Measurements from ENCODE around the gene TBX10. TPM values are rescaled to one million over a fixed set of nuclear protein-coding genes. Genes with fewer than 3 reads are reported as not detected.
A peak's percentile ranks its signal among the peaks of the same experiment; 100 is the strongest.

Gene TBX10
- total and polyA plus RNA-seq, 9 donors = not detected

DNA sequence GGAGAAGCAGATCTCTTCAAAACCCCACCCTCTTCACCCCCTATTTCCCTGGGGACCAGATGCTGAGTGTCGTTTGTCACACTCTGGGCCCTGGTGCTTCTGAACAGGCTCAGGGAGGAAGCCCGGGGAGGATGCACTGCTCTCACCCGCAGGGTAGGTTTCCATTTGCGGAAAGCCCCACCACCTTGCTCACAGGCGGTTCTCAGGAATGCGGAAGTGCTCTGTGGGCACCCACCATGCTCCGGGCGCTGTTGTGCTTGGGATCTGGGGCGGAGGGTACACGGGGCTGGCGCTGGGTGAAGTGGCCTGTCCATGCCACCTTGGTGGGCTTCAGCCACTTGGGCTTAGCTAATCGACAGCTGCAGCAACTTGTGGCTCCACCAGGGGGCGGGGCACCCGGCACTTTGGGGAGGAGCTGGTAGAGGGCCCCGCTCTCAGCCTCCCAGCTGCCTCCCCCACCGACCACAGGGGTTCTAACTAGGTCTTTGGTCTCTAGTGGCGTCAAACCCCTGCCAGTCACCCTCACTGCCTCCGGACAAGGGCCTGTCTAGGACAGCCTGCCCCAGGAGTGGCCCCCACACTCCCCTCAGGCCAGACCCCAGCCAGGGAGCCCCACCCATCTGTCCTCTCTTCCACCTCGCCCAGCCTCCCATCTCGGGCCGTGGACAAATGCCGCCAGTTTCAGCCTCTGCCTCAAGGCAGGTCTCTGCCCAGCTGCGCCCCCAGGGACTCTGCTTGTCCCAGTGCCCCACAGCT lies 25.4 kb downstream of the TBX10 start:
- Histone ChIP-seq H3K9me3 (no peaks in the 10 kb centered on the region), H3K4me3 (peak overlapping the region; percentile 19), H3K27me3 (no peaks in the 10 kb centered on the region), H3K4me1 (ENCODE audit: insufficient read depth) (no peaks in the 10 kb centered on the region), H3K27ac (no peak overlapping the region), H3K36me3 (no peaks in the 10 kb centered on the region)
- peak in 3 of 5 donors; percentile 66 to 75 (median 69) for DNase-seq
- TF ChIP-seq, protein P1, sequence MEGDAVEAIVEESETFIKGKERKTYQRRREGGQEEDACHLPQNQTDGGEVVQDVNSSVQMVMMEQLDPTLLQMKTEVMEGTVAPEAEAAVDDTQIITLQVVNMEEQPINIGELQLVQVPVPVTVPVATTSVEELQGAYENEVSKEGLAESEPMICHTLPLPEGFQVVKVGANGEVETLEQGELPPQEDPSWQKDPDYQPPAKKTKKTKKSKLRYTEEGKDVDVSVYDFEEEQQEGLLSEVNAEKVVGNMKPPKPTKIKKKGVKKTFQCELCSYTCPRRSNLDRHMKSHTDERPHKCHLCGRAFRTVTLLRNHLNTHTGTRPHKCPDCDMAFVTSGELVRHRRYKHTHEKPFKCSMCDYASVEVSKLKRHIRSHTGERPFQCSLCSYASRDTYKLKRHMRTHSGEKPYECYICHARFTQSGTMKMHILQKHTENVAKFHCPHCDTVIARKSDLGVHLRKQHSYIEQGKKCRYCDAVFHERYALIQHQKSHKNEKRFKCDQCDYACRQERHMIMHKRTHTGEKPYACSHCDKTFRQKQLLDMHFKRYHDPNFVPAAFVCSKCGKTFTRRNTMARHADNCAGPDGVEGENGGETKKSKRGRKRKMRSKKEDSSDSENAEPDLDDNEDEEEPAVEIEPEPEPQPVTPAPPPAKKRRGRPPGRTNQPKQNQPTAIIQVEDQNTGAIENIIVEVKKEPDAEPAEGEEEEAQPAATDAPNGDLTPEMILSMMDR (IDR thresholded peaks at IDR 0.05) = peak; percentile 47 to 58 (median 51)
- no peak for TF ChIP-seq POLR2A (IDR thresholded peaks at IDR 0.05)
- WGBS, 3 donors = 10 to 16% (median 11%) methylated on average over 15 to 23 of the region's 23 CpGs
- intact Hi-C loops (cut with DNase I) = no loop called here

DNA sequence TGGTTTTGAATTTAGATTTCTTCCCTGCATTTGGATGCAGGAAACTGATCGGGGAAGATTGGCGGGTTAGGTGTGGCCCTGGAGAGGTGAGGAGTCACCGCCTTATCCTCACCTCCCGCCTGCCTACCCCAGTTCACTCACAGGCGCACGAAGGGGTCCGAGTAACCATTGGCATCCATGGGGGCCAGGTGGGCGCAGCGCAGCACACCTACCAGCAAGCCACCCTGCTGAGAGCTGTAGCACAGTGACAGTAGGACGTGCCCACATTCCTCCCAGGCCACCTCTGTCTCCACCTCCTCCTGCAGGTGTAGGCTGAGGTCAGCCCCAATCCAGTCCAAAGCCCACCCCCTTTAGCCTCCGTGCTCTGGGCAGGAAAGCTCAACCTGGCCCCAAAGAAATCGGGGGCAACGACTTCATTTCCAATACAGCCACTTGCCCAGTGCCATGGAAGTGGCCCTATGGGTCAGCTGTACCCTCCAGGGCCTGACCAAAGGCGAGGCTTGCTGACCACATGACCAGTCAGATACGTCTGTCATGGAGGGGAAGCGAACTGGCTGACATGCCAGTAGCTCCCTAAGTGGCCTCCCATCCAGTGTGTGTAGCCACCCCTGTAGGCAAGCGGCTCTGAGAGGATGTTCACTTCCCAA lies 26.1 kb downstream of the TBX10 start:
- Histone ChIP-seq H3K27ac (no peak overlapping the region), H3K9me3 (no peaks in the 10 kb centered on the region), H3K36me3 (no peaks in the 10 kb centered on the region), H3K4me1 (ENCODE audit: insufficient read depth) (no peaks in the 10 kb centered on the region), H3K27me3 (no peaks in the 10 kb centered on the region), H3K4me3 (no peak overlapping the region)
- 78 to 83% (median 80%) methylated on average over 16 to 17 of the region's 17 CpGs for WGBS, 3 donors
- DNase-seq = peak in 1 of 5 donors; percentile 25
- intact Hi-C loops (cut with DNase I) = no loop called here
- TF ChIP-seq POLR2A (IDR thresholded peaks at IDR 0.05) (no peak), EP300 (IDR thresholded peaks at IDR 0.05) (no peak)
- TF ChIP-seq, protein P1 (IDR thresholded peaks at IDR 0.05) = no peak

DNA sequence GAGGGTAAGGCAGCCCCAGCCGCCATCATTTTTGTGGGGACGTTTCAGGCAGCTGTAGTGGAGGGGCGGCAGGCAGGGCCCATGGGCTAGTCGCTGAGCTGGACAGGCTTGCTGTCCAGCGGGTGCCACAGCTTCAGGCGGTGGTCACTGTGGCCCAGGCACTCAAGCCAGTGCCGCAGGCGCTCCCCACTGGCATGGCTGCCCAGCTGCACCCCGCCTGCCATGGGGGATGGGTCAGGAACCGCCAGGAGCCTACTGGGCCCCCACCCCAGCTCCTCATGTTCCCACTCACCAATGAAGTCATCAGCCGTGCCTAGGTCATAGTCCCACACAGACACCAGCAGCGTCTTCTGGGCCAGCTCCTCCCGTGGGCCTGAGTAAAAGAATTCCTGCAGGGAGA lies 26.8 kb downstream of the TBX10 start:
- Histone ChIP-seq H3K9me3 (no peaks in the 10 kb centered on the region), H3K4me3 (no peak overlapping the region), H3K27ac (no peak overlapping the region), H3K4me1 (ENCODE audit: insufficient read depth) (no peaks in the 10 kb centered on the region), H3K36me3 (no peaks in the 10 kb centered on the region), H3K27me3 (no peaks in the 10 kb centered on the region)
- DNase-seq = no peak
- TF ChIP-seq, protein P1 (IDR thresholded peaks at IDR 0.05) = no peak
- TF ChIP-seq POLR2A (IDR thresholded peaks at IDR 0.05) (no peak), EP300 (IDR thresholded peaks at IDR 0.05) (no peak)
- intact Hi-C loops (cut with DNase I) = no loop called here
- WGBS, 3 donors = 76 to 81% (median 79%) methylated on average over 13 of the region's 13 CpGs

GRCh38 chr11:67611704-67612587 lies 27.6 kb downstream of the TBX10 start:
- Histone ChIP-seq H3K4me1 (ENCODE audit: insufficient read depth) (peaks cover 5% of the 10 kb centered on the region), H3K27ac (no peak overlapping the region), H3K27me3 (no peaks in the 10 kb centered on the region), H3K4me3 (no peak overlapping the region), H3K36me3 (no peaks in the 10 kb centered on the region), H3K9me3 (no peaks in the 10 kb centered on the region)
- TF ChIP-seq, protein P1 (IDR thresholded peaks at IDR 0.05) = no peak
- TF ChIP-seq POLR2A (IDR thresholded peaks at IDR 0.05) (no peak), EP300 (IDR thresholded peaks at IDR 0.05) (no peak)
- intact Hi-C loops (cut with DNase I) = no loop called here
- WGBS, 3 donors = 81 to 85% (median 82%) methylated on average over 37 of the region's 37 CpGs
- DNase-seq = no peak
